Activated CD8-positive, alpha-beta memory T cell treated with anti-CD3 and anti-CD28 coated beads for 24 hours (primary cell): ENCODE data around the gene LONRF3.

Experiments
- DNase-seq: peaks from one replicate; pipeline ENCODE4 v3.0.0-alpha.2; 2020

The LONRF3 gene

DNA sequence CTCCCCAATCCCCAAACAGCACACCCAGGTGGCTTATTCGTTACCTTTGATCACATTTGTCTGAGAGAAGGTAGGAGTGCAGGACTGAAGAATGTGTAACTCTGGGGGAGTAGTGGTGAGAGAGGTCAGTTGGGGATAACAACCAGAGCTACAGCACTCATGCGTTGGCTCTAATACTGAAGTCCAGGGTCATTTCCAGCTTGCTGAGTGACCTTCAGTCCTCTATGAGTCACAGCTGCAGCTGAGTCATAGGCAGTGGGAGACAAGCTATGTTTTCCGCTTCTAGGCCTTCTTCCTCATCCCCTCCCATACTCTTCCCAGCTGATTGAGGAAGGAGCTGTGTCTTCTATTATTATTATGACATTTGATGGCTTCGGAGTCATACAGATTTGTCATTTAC, 66.8 kb downstream of the LONRF3 start:
- no peak for DNase-seq

DNA sequence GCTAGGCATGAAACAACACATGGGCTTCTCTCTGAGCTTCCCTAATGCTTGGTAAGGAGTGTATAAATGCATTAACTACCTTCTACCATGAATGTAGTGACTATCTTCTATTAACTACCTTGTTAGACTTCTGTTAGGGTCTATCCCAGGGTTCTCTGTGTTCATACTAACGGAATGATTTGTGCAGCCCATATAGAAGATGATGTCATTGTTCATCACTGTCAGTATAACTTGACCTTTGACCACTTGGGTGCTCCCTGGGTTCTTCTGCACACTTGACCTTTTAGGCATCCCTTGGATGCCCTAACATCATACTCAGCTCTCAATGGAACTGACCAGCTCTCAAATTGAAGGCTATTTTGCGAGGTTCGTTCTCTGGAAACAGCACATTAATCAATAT, 67.6 kb downstream of the LONRF3 start:
- DNase-seq: no peak

DNA sequence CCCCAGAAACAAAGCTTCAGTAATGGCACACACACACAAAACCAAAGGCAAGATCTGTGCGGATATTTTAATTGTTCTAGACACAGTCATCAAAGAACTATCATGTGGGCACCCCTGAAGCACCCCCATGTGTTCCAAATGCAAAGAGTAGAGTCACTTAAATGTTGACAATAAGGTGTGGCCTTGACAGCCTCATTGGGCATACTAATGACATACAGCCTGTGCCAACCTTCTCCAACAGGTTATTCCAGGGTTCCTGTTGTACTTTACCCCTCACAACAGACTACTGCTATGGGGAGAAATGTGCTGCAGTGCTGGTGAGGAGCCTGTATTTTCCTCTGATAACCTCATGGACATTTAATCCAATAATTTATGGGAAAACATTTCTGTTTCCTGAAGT, 68.6 kb downstream of the LONRF3 start:
- DNase-seq: no peak

DNA sequence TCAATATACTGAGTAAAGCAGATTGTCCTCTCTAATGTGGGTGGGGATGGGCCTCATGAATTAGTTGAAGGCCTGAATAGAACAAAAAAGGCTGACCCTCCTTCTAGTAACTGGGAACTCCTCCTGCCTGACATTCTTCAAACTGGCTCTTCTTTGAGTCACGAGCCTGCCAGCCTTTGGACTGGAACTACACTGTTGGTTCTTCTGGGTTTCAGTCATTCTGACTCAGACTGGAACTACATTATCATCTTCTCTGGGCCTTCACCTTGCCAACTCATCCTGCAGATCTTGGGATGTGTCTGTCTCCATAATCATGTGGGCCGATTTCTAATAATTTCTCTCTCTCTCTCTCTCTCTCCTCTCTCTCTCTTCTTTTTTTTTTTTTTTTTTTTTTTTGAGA, 71.5 kb downstream of the LONRF3 start:
- DNase-seq: no peak

DNA sequence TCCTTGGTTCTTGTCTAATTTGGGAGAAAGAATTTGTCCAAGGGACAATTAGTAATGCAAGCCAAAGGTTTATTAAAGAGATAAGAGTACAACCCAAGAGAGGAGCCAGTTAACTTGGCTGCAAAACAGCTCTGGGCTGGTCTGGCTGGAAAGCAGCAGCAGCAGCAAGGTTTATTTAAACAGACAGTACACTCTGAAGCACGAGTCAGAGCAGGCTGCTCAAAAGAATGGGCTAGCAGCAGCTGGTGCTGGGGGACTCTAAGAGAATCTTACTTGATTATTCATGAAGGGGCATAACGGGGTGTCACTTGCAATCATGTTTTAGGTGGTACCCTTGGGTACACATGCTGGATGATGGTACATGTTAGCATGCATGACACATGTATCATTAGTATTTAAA, 81.3 kb downstream of the LONRF3 start:
- DNase-seq: no peak

DNA sequence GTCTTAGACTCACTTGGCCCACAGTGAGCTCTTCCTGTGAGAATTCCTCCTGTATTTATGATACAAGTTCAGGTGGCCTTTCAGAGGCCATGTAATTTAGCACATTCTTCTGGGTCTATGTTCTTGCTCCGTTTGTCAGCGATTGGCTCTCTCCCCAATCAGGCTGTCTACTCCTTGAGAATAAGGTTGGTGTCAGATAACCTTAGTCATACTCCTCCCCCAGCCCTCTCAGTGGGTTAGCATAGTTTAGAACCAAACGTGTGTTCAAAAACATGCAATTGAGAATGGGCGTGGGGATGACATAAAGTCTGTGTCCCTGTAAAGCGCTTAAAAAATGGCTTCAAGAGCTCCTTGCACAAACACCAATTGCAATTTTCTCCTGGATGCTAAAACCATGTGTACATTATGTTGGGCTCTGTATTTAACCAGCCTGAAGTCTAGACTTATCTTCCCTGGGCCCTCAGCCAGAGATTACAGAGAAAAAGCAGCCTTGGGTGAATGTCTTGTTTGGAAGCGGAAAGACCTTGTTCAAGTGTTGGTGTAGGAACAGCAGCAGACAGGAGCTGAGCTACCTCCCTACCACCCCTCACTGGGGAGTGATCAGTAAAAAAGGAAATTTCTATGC, 88.4 kb downstream of the LONRF3 start:
- DNase-seq: no peak

DNA sequence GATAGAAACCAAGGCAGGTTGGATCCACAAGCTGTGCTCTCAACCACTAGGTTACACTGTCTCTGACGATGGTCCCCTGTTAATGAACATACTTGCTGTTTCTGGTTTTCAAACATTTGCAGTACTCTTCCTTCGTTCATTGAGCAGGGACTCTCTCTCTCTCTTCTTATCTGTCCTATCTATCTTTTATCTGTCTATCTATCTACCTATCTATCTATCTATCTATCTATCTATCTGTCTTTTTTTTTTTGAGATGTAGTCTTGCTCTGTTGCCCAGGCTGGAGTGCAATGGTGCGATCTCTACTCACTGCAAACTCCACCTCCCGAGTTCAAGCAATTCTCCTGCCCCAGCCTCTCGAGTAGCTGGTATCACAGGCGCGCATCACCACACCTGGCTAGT, 89.0 kb downstream of the LONRF3 start:
- no peak for DNase-seq

DNA sequence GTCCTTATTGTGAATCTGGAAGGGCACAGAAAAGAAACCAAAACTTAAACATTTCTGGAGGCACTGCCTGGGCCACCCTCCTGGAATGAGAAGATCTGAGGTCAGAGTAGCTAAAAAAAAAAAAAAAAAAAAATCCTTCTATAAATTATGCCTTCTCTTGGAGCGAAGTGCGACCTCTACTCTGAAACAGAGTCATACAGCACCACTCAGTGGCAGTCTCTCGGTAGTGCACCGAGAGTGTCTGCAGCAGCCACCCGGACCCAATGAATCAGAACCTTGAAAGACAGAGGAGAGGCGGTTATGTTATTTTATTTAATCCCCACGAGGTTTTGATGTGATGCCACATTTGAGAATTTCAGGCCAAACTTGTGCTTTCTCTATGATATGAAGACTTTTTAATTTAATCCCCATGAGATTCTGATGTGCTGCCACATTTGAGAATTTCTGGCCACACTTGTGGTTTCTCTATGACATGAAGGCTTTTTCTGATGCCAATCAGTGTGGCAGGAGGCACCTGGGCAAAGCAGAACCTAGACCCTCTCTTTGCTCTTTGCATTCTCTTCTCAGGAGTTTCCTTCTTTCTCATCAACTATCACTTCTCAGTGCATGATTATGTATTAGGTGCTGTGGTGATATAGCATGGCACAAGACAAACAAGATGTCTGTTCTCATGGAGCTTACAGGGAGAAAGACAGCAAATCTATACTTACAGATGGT, 92.8 kb downstream of the LONRF3 start:
- no peak for DNase-seq
